ENCODE data around the gene HSPA4. TPM values are rescaled to one million over a fixed set of nuclear protein-coding genes. Genes with fewer than 3 reads are reported as not detected.

Gene HSPA4
- total and polyA plus RNA-seq, 4 donors = 22.1 to 39.7 (median 31.9) TPM

DNA sequence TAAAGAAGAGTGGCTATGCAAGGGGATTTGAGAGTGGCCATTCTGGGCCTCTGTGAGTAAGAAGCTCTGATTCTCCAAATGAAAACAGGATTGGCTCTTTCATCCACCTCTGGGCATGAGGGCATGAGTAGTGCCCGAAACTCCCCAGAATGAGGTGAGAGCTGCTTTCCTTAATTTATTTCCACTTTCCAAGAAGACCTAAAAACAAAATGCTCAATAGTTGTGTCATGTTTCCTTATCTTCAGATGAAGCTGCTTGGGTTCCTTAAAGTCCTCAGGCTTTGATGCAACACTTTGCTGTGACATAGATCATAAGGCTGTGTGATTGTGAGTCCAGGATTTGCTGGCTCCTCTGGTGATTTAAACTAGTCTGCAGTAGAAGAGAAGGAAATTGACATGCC, 22.4 kb upstream of the HSPA4 start:
- no peaks in the 10 kb centered on the region for H3K36me3 ChIP-seq (ENCODE audit: control insufficient read depth in 4 of 4, insufficient read depth in 3 of 4, low read depth in 1 of 4, low read length in 3 of 4)
- no peaks in the 10 kb centered on the region for H3K9me3 ChIP-seq (ENCODE audit: control insufficient read depth in 4 of 4, low read length in 3 of 4)
- no peak for DNase-seq (ENCODE audit: low spot score)
- no peaks in the 10 kb centered on the region for H3K27me3 ChIP-seq (ENCODE audit: control insufficient read depth in 4 of 4, insufficient read depth in 4 of 4, low read length in 3 of 4)
- no peak for TF ChIP-seq TAF1 (conservative IDR thresholded peaks at IDR 0.05)
- no peak for TF ChIP-seq FOXA1 (IDR thresholded peaks at IDR 0.05)
- no peak for TF ChIP-seq CTCF (IDR thresholded peaks at IDR 0.05; ENCODE audit: low read depth, low read length, missing input control)
- TF ChIP-seq, protein P1, sequence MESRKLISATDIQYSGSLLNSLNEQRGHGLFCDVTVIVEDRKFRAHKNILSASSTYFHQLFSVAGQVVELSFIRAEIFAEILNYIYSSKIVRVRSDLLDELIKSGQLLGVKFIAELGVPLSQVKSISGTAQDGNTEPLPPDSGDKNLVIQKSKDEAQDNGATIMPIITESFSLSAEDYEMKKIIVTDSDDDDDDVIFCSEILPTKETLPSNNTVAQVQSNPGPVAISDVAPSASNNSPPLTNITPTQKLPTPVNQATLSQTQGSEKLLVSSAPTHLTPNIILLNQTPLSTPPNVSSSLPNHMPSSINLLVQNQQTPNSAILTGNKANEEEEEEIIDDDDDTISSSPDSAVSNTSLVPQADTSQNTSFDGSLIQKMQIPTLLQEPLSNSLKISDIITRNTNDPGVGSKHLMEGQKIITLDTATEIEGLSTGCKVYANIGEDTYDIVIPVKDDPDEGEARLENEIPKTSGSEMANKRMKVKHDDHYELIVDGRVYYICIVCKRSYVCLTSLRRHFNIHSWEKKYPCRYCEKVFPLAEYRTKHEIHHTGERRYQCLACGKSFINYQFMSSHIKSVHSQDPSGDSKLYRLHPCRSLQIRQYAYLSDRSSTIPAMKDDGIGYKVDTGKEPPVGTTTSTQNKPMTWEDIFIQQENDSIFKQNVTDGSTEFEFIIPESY (IDR thresholded peaks at IDR 0.05) = no peak
- TF ChIP-seq HNF4A (conservative IDR thresholded peaks at IDR 0.05) = no peak
- TF ChIP-seq GABPA (IDR thresholded peaks at IDR 0.05 in 1 of 2, conservative IDR thresholded peaks at IDR 0.05 in 1 of 2) = no peak
- TF ChIP-seq NR2F2 (IDR thresholded peaks at IDR 0.05) = no peak
- no peak for TF ChIP-seq HNF4G (IDR thresholded peaks at IDR 0.05)
- TF ChIP-seq EGR1 (IDR thresholded peaks at IDR 0.05; ENCODE audit: low read depth in 2 of 2) = no peak
- TF ChIP-seq RAD21 (IDR thresholded peaks at IDR 0.05) = no peak
- TF ChIP-seq MAX (IDR thresholded peaks at IDR 0.05) = no peak
- TF ChIP-seq SP1 (IDR thresholded peaks at IDR 0.05) = no peak
- TF ChIP-seq RXRA (IDR thresholded peaks at IDR 0.05) = no peak
- TF ChIP-seq, protein P2, sequence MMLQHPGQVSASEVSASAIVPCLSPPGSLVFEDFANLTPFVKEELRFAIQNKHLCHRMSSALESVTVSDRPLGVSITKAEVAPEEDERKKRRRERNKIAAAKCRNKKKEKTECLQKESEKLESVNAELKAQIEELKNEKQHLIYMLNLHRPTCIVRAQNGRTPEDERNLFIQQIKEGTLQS (IDR thresholded peaks at IDR 0.05) = no peak
- TF ChIP-seq JUND (IDR thresholded peaks at IDR 0.05) = no peak
- TF ChIP-seq YY1 (IDR thresholded peaks at IDR 0.05) = no peak
- H3K9ac ChIP-seq (ENCODE audit: low read depth in 1 of 2, low read length in 2 of 2) = no peak overlapping the region
- H3K4me1 ChIP-seq (ENCODE audit: control insufficient read depth in 4 of 4, insufficient read depth in 4 of 4, low read length in 3 of 4) = peaks cover 3 to 13% (median 11%) of the 10 kb centered on the region in 4 donors
- no peak overlapping the region for H3K4me3 ChIP-seq (ENCODE audit: low read depth in 1 of 3, low read length in 3 of 3)
- WGBS = 91% methylated on average over 1 of the region's 1 CpG
- no peak overlapping the region for H3K27ac ChIP-seq (ENCODE audit: low read depth in 1 of 2, low read length in 2 of 2)

GRCh38 chr5:133030343-133031005, 21.3 kb upstream of the HSPA4 start:
- Histone ChIP-seq H3K27ac (ENCODE audit: low read depth in 1 of 2, low read length in 2 of 2) (no peak overlapping the region), H3K36me3 (ENCODE audit: control insufficient read depth in 4 of 4, insufficient read depth in 3 of 4, low read depth in 1 of 4, low read length in 3 of 4) (no peaks in the 10 kb centered on the region), H3K4me1 (ENCODE audit: control insufficient read depth in 4 of 4, insufficient read depth in 4 of 4, low read length in 3 of 4) (peaks cover 0 to 11% (median 7%) of the 10 kb centered on the region in 4 donors), H3K27me3 (ENCODE audit: control insufficient read depth in 4 of 4, insufficient read depth in 4 of 4, low read length in 3 of 4) (no peaks in the 10 kb centered on the region), H3K9me3 (ENCODE audit: control insufficient read depth in 4 of 4, low read length in 3 of 4) (no peaks in the 10 kb centered on the region), H3K4me3 (ENCODE audit: low read depth in 1 of 3, low read length in 3 of 3) (no peak overlapping the region), H3K9ac (ENCODE audit: low read depth in 1 of 2, low read length in 2 of 2) (no peak overlapping the region)
- DNase-seq (ENCODE audit: low spot score) = no peak
- 55% methylated on average over 2 of the region's 2 CpGs for WGBS
- TF ChIP-seq, protein P1 (IDR thresholded peaks at IDR 0.05) = no peak
- TF ChIP-seq EGR1 (IDR thresholded peaks at IDR 0.05; ENCODE audit: low read depth in 2 of 2) (no peak), GABPA (IDR thresholded peaks at IDR 0.05 in 1 of 2, conservative IDR thresholded peaks at IDR 0.05 in 1 of 2) (no peak), FOXA1 (IDR thresholded peaks at IDR 0.05) (no peak), RAD21 (IDR thresholded peaks at IDR 0.05) (no peak), CTCF (IDR thresholded peaks at IDR 0.05; ENCODE audit: low read depth, low read length, missing input control) (no peak), NR2F2 (IDR thresholded peaks at IDR 0.05) (no peak), HNF4A (conservative IDR thresholded peaks at IDR 0.05) (no peak), JUND (IDR thresholded peaks at IDR 0.05) (no peak), YY1 (IDR thresholded peaks at IDR 0.05) (no peak), RXRA (IDR thresholded peaks at IDR 0.05) (no peak), HNF4G (IDR thresholded peaks at IDR 0.05) (no peak), MAX (IDR thresholded peaks at IDR 0.05) (no peak), TAF1 (conservative IDR thresholded peaks at IDR 0.05) (no peak)
- TF ChIP-seq, protein P2 (IDR thresholded peaks at IDR 0.05) = no peak

Data from liver (tissue), 9 donors.